ENCODE results near the gene ZNRF3.
"Not testable (repeated sequence)": the region's sequence is repeated elsewhere in the genome, so short reads cannot be mapped to it uniquely, and the experiment has no call there.

Gene ZNRF3

GRCh38 chr22:28942801-28943500, 59.6 kb downstream of the ZNRF3 start:
- no peaks in the 10 kb centered on the region for H3K4me1 Mint-ChIP-seq
- no peak for ATAC-seq (replicated peaks; ENCODE audit: extremely low read depth, poor library complexity, severe bottlenecking)
- no peak overlapping the region for H3K27ac Mint-ChIP-seq (ENCODE audit: low read depth)
- no peak overlapping the region for H3K4me3 Mint-ChIP-seq
- DNase-seq (ENCODE audit: low spot score in 2 of 2), result no peak
- peaks cover 92% of the 10 kb centered on the region for H3K27me3 Mint-ChIP-seq
- peaks cover 15% of the 10 kb centered on the region for H3K9me3 Mint-ChIP-seq
- peaks cover 2% of the 10 kb centered on the region for H3K36me3 Mint-ChIP-seq (ENCODE audit: insufficient read depth)

GRCh38 chr22:28943501-28943879, 60.1 kb downstream of the ZNRF3 start:
- Mint-ChIP-seq H3K9me3 (peaks cover 15% of the 10 kb centered on the region), H3K27me3 (peaks cover 87% of the 10 kb centered on the region), H3K36me3 (ENCODE audit: insufficient read depth) (peaks cover 2% of the 10 kb centered on the region), H3K27ac (ENCODE audit: low read depth) (no peak overlapping the region), H3K4me1 (no peaks in the 10 kb centered on the region), H3K4me3 (no peak overlapping the region)
- ATAC-seq (replicated peaks; ENCODE audit: extremely low read depth, poor library complexity, severe bottlenecking), result no peak
- no peak for DNase-seq (ENCODE audit: low spot score in 2 of 2)

- H3K4me1 Mint-ChIP-seq, result no peaks in the 10 kb centered on the region
- H3K9me3 Mint-ChIP-seq, result peaks cover 15% of the 10 kb centered on the region
- H3K27me3 Mint-ChIP-seq, result peaks cover 79% of the 10 kb centered on the region
- ATAC-seq (replicated peaks; ENCODE audit: extremely low read depth, poor library complexity, severe bottlenecking) (no peak), DNase-seq (ENCODE audit: low spot score in 2 of 2) (no peak)
- H3K36me3 Mint-ChIP-seq (ENCODE audit: insufficient read depth), result peaks cover 2% of the 10 kb centered on the region
- H3K4me3 Mint-ChIP-seq, result no peak overlapping the region
- no peak overlapping the region for H3K27ac Mint-ChIP-seq (ENCODE audit: low read depth)
Observed at GRCh38 chr22:28947125-28947524, 63.8 kb downstream of the ZNRF3 start.

- Mint-ChIP-seq H3K27me3 (peaks cover 79% of the 10 kb centered on the region), H3K4me1 (no peaks in the 10 kb centered on the region), H3K4me3 (no peak overlapping the region), H3K27ac (ENCODE audit: low read depth) (no peak overlapping the region), H3K9me3 (peaks cover 15% of the 10 kb centered on the region), H3K36me3 (ENCODE audit: insufficient read depth) (peaks cover 2% of the 10 kb centered on the region)
- ATAC-seq (replicated peaks; ENCODE audit: extremely low read depth, poor library complexity, severe bottlenecking) (no peak), DNase-seq (ENCODE audit: low spot score in 2 of 2) (no peak)
Observed at GRCh38 chr22:28948424-28948823, 65.1 kb downstream of the ZNRF3 start.

- H3K4me3 Mint-ChIP-seq; H3K4me1 Mint-ChIP-seq; H3K36me3 Mint-ChIP-seq (ENCODE audit: insufficient read depth); H3K27ac Mint-ChIP-seq (ENCODE audit: low read depth); ATAC-seq (replicated peaks; ENCODE audit: extremely low read depth, poor library complexity, severe bottlenecking); DNase-seq (ENCODE audit: low spot score in 2 of 2): not testable (repeated sequence)
- peaks cover 79% of the 10 kb centered on the region for H3K27me3 Mint-ChIP-seq
- peaks cover 15% of the 10 kb centered on the region for H3K9me3 Mint-ChIP-seq
Observed at GRCh38 chr22:28948860-28949551, 65.6 kb downstream of the ZNRF3 start.

- H3K4me1 Mint-ChIP-seq, result no peaks in the 10 kb centered on the region
Observed at GRCh38 chr22:28949788-28950187, 66.4 kb downstream of the ZNRF3 start.

GRCh38 chr22:28950617-28951411, 67.4 kb downstream of the ZNRF3 start:
- no peak for DNase-seq (ENCODE audit: low spot score in 2 of 2)
- H3K9me3 Mint-ChIP-seq, result peaks cover 15% of the 10 kb centered on the region
- peaks cover 83% of the 10 kb centered on the region for H3K27me3 Mint-ChIP-seq
- H3K4me3 Mint-ChIP-seq, result no peak overlapping the region
- H3K27ac Mint-ChIP-seq (ENCODE audit: low read depth), result no peak overlapping the region
- no peak for ATAC-seq (replicated peaks; ENCODE audit: extremely low read depth, poor library complexity, severe bottlenecking)
- H3K4me1 Mint-ChIP-seq, result peaks cover 7% of the 10 kb centered on the region
- peaks cover 5% of the 10 kb centered on the region for H3K36me3 Mint-ChIP-seq (ENCODE audit: insufficient read depth)

More at GRCh38 chr22:28949788-28950187, 66.4 kb downstream of the ZNRF3 start:
- Mint-ChIP-seq H3K4me3 (no peak overlapping the region), H3K27me3 (peaks cover 83% of the 10 kb centered on the region), H3K9me3 (peaks cover 15% of the 10 kb centered on the region), H3K27ac (ENCODE audit: low read depth) (no peak overlapping the region), H3K36me3 (ENCODE audit: insufficient read depth) (peaks cover 4% of the 10 kb centered on the region)
- DNase-seq (ENCODE audit: low spot score in 2 of 2), result no peak
- no peak for ATAC-seq (replicated peaks; ENCODE audit: extremely low read depth, poor library complexity, severe bottlenecking)

- H3K4me3 Mint-ChIP-seq, result no peak overlapping the region
Observed at GRCh38 chr22:28951530-28951929, 68.2 kb downstream of the ZNRF3 start.

GRCh38 chr22:28951969-28952521, 68.7 kb downstream of the ZNRF3 start:
- Mint-ChIP-seq H3K27me3 (peaks cover 83% of the 10 kb centered on the region), H3K9me3 (peaks cover 6% of the 10 kb centered on the region), H3K4me3 (no peak overlapping the region), H3K4me1 (peaks cover 18% of the 10 kb centered on the region), H3K36me3 (ENCODE audit: insufficient read depth) (peaks cover 5% of the 10 kb centered on the region), H3K27ac (ENCODE audit: low read depth) (no peak overlapping the region)
- DNase-seq (ENCODE audit: low spot score in 2 of 2), result no peak
- ATAC-seq (replicated peaks; ENCODE audit: extremely low read depth, poor library complexity, severe bottlenecking), result no peak

More at GRCh38 chr22:28951530-28951929, 68.2 kb downstream of the ZNRF3 start:
- H3K27me3 Mint-ChIP-seq, result peaks cover 83% of the 10 kb centered on the region
- DNase-seq (ENCODE audit: low spot score in 2 of 2), result no peak
- peaks cover 12% of the 10 kb centered on the region for H3K9me3 Mint-ChIP-seq
- no peak overlapping the region for H3K27ac Mint-ChIP-seq (ENCODE audit: low read depth)
- H3K36me3 Mint-ChIP-seq (ENCODE audit: insufficient read depth), result peaks cover 7% of the 10 kb centered on the region
- peaks cover 14% of the 10 kb centered on the region for H3K4me1 Mint-ChIP-seq
- no peak for ATAC-seq (replicated peaks; ENCODE audit: extremely low read depth, poor library complexity, severe bottlenecking)

GRCh38 chr22:28952857-28953256, 69.5 kb downstream of the ZNRF3 start:
- peaks cover 5% of the 10 kb centered on the region for H3K36me3 Mint-ChIP-seq (ENCODE audit: insufficient read depth)
- peaks cover 85% of the 10 kb centered on the region for H3K27me3 Mint-ChIP-seq
- no peak overlapping the region for H3K27ac Mint-ChIP-seq (ENCODE audit: low read depth)
- H3K9me3 Mint-ChIP-seq, result no peaks in the 10 kb centered on the region
- no peak overlapping the region for H3K4me3 Mint-ChIP-seq
- ATAC-seq (replicated peaks; ENCODE audit: extremely low read depth, poor library complexity, severe bottlenecking), result no peak
- peaks cover 18% of the 10 kb centered on the region for H3K4me1 Mint-ChIP-seq
- DNase-seq (ENCODE audit: low spot score in 2 of 2), result no peak

- H3K4me3 Mint-ChIP-seq, result no peak overlapping the region
- H3K27me3 Mint-ChIP-seq, result peaks cover 91% of the 10 kb centered on the region
- H3K4me1 Mint-ChIP-seq, result peaks cover 18% of the 10 kb centered on the region
- H3K9me3 Mint-ChIP-seq, result no peaks in the 10 kb centered on the region
- ATAC-seq (replicated peaks; ENCODE audit: extremely low read depth, poor library complexity, severe bottlenecking) (no peak), DNase-seq (ENCODE audit: low spot score in 2 of 2) (no peak)
- peaks cover 5% of the 10 kb centered on the region for H3K36me3 Mint-ChIP-seq (ENCODE audit: insufficient read depth)
- no peak overlapping the region for H3K27ac Mint-ChIP-seq (ENCODE audit: low read depth)
Observed at GRCh38 chr22:28953403-28953802, 70.0 kb downstream of the ZNRF3 start.

All from central memory CD8-positive, alpha-beta T cell (primary cell).